Measurements from ENCODE around the gene ESPN.

Gene ESPN

GRCh38 chr1:6508154-6508815 is 83.7 kb downstream of the ESPN start:
- TF ChIP-seq CTCF (IDR thresholded peaks at IDR 0.05; ENCODE audit: insufficient read depth, low read length, poor library complexity, severe bottlenecking) = no peak
- Histone ChIP-seq H3K27me3 (replicated peaks; ENCODE audit: control insufficient read depth, insufficient read depth, low read length) (no peaks in the 10 kb centered on the region; the same call in 1 of the 2 replicates), H3K4me3 (replicated peaks; ENCODE audit: low read depth, low read length) (no peak overlapping the region), H3K36me3 (ENCODE audit: control insufficient read depth, insufficient read depth, low read length) (no peaks in the 10 kb centered on the region)
- no peak for DNase-seq (ENCODE audit: extremely low read depth, insufficient read length)

- H3K4me3 ChIP-seq (replicated peaks; ENCODE audit: low read depth, low read length) = no peak overlapping the region
- DNase-seq (ENCODE audit: extremely low read depth, insufficient read length) = no peak
- TF ChIP-seq CTCF (IDR thresholded peaks at IDR 0.05; ENCODE audit: insufficient read depth, low read length, poor library complexity, severe bottlenecking) = no peak
- no peaks in the 10 kb centered on the region for H3K36me3 ChIP-seq (ENCODE audit: control insufficient read depth, insufficient read depth, low read length)
- no peaks in the 10 kb centered on the region; the same call in 1 of the 2 replicates for H3K27me3 ChIP-seq (replicated peaks; ENCODE audit: control insufficient read depth, insufficient read depth, low read length)
Observed at GRCh38 chr1:6508816-6509189, 84.2 kb downstream of the ESPN start.

- no peaks in the 10 kb centered on the region; the same call in 1 of the 2 replicates for H3K27me3 ChIP-seq (replicated peaks; ENCODE audit: control insufficient read depth, insufficient read depth, low read length)
- no peak overlapping the region for H3K4me3 ChIP-seq (replicated peaks; ENCODE audit: low read depth, low read length)
- no peak for DNase-seq (ENCODE audit: extremely low read depth, insufficient read length)
Observed at GRCh38 chr1:6509220-6509918, 84.8 kb downstream of the ESPN start.

GRCh38 chr1:6509919-6510291 is 85.3 kb downstream of the ESPN start:
- Histone ChIP-seq H3K36me3 (ENCODE audit: control insufficient read depth, insufficient read depth, low read length) (no peaks in the 10 kb centered on the region), H3K4me3 (replicated peaks; ENCODE audit: low read depth, low read length) (no peak overlapping the region), H3K27me3 (replicated peaks; ENCODE audit: control insufficient read depth, insufficient read depth, low read length) (no peaks in the 10 kb centered on the region; the same call in 1 of the 2 replicates)
- DNase-seq (ENCODE audit: extremely low read depth, insufficient read length) = no peak
- TF ChIP-seq CTCF (IDR thresholded peaks at IDR 0.05; ENCODE audit: insufficient read depth, low read length, poor library complexity, severe bottlenecking) = no peak

More at GRCh38 chr1:6509220-6509918, 84.8 kb downstream of the ESPN start:
- no peak for TF ChIP-seq CTCF (IDR thresholded peaks at IDR 0.05; ENCODE audit: insufficient read depth, low read length, poor library complexity, severe bottlenecking)
- H3K36me3 ChIP-seq (ENCODE audit: control insufficient read depth, insufficient read depth, low read length) = no peaks in the 10 kb centered on the region

GRCh38 chr1:6510493-6510892 is 85.9 kb downstream of the ESPN start:
- Histone ChIP-seq H3K4me3 (replicated peaks; ENCODE audit: low read depth, low read length) (no peak overlapping the region), H3K36me3 (ENCODE audit: control insufficient read depth, insufficient read depth, low read length) (no peaks in the 10 kb centered on the region), H3K27me3 (replicated peaks; ENCODE audit: control insufficient read depth, insufficient read depth, low read length) (no peaks in the 10 kb centered on the region; the same call in 1 of the 2 replicates)
- no peak for TF ChIP-seq CTCF (IDR thresholded peaks at IDR 0.05; ENCODE audit: insufficient read depth, low read length, poor library complexity, severe bottlenecking)
- no peak for DNase-seq (ENCODE audit: extremely low read depth, insufficient read length)
